CD14-positive monocyte (primary cell): ENCODE results near the gene CDH2. TPM values are rescaled to one million over a fixed set of nuclear protein-coding genes. Genes with fewer than 3 reads are reported as not detected.

Experiments used
- DNase-seq, 3 donors: peaks; one replicate each; pipeline ENCODE4 v3.0.0-alpha.2; 2011 to 2022
- H2AFZ ChIP-seq: 2 replicates; pipeline ENCODE4 v1.6.0; 2012; ENCODE audit warnings: mild to moderate bottlenecking, low read depth, low read length, inconsistent platforms; ENCODE audit not compliant: insufficient read depth, poor library complexity, severe bottlenecking
- H3K27ac ChIP-seq, 2 donors: 1 replicate in 1 of 2; 2 replicates in 1 of 2; pipeline ENCODE4 v1.5.1; 2012 to 2013; ENCODE audit warnings: low read length in 2 of 2, control low read depth in 1 of 2, inconsistent platforms in 1 of 2, low read depth in 1 of 2, mild to moderate bottlenecking in 1 of 2
- H3K27me3 ChIP-seq, 2 donors: one replicate each; pipeline versions ENCODE4 v1.6.0 to v1.6.1; 2011 to 2013; ENCODE audit warnings: low read length in 2 of 2; ENCODE audit not compliant: control insufficient read depth in 2 of 2, insufficient read depth in 2 of 2
- H3K36me3 ChIP-seq, 2 donors: replicated peaks in 1 of 2; 1 replicate in 1 of 2; 2 replicates in 1 of 2; pipeline versions ENCODE4 v1.5.1 to v1.6.1; 2012 to 2013; ENCODE audit warnings: low read length in 2 of 2, control low read depth in 1 of 2, inconsistent platforms in 1 of 2, mild to moderate bottlenecking in 1 of 2; ENCODE audit not compliant: insufficient read depth in 2 of 2, control insufficient read depth in 1 of 2
- H3K4me1 ChIP-seq, 2 donors: 1 replicate in 1 of 2; 2 replicates in 1 of 2; pipeline versions ENCODE4 v1.5.1 to v1.6.1; 2012 to 2013; ENCODE audit warnings: low read length in 2 of 2, control low read depth in 1 of 2, inconsistent platforms in 1 of 2, mild to moderate bottlenecking in 1 of 2, moderate library complexity in 1 of 2; ENCODE audit not compliant: insufficient read depth in 2 of 2, control insufficient read depth in 1 of 2
- H3K4me2 ChIP-seq: replicated peaks from 2 replicates; pipeline ENCODE3; 2012; ENCODE audit warnings: low read length, moderate library complexity, mild to moderate bottlenecking; ENCODE audit not compliant: poor library complexity, severe bottlenecking; ENCODE audit errors: extremely low read depth
- H3K4me3 ChIP-seq, 3 experiments: fragments of 200-600 bp in 1 of 3; sonication (generic) in 1 of 3; replicated peaks in 1 of 3; 1 replicate in 2 of 3; 2 replicates in 1 of 3; pipeline ENCODE4 v1.5.1; 2011 to 2013; ENCODE audit warnings: low read length in 3 of 3, mild to moderate bottlenecking in 3 of 3, control low read depth in 2 of 3, low read depth in 2 of 3, inconsistent platforms in 1 of 3, moderate library complexity in 1 of 3
- H3K79me2 ChIP-seq: 2 replicates; pipeline ENCODE4 v1.6.0; 2012; ENCODE audit warnings: mild to moderate bottlenecking, control low read depth, inconsistent platforms, low read length, moderate library complexity; ENCODE audit not compliant: insufficient read depth
- H3K9ac ChIP-seq: 2 replicates; pipeline ENCODE4 v1.6.0; 2017; ENCODE audit warnings: low read length, mild to moderate bottlenecking; ENCODE audit not compliant: insufficient read depth, poor library complexity, severe bottlenecking
- H3K9me3 ChIP-seq, 2 donors: replicated peaks in 1 of 2; 1 replicate in 1 of 2; 2 replicates in 1 of 2; pipeline versions ENCODE4 v1.5.1 to v1.6.1; 2012 to 2013; ENCODE audit warnings: low read length in 2 of 2, control low read depth in 1 of 2; ENCODE audit not compliant: control insufficient read depth in 1 of 2, insufficient read depth in 1 of 2
- H4K20me1 ChIP-seq: 2 replicates; pipeline ENCODE4 v1.6.0; 2012; ENCODE audit warnings: mild to moderate bottlenecking, low read length, control low read depth, moderate library complexity; ENCODE audit not compliant: insufficient read depth
- H3K27ac Mint-ChIP-seq, 7 donors: one replicate each; pipeline ENCODE4 v1.8.0; 2020; ENCODE audit warnings: mild to moderate bottlenecking in 7 of 7, mixed read lengths in 7 of 7, moderate library complexity in 6 of 7, inconsistent platforms in 2 of 7
- H3K27me3 Mint-ChIP-seq, 3 donors: one replicate each; pipeline ENCODE4 v1.8.0; 2021 to 2022; ENCODE audit warnings: low read depth in 3 of 3, mild to moderate bottlenecking in 3 of 3, mixed read lengths in 3 of 3, moderate library complexity in 3 of 3, inconsistent platforms in 1 of 3
- H3K36me3 Mint-ChIP-seq, 2 donors: one replicate each; pipeline ENCODE4 v1.8.0; 2020; ENCODE audit warnings: mixed read lengths in 2 of 2, inconsistent platforms in 1 of 2, mild to moderate bottlenecking in 1 of 2
- H3K4me1 Mint-ChIP-seq: one replicate; pipeline ENCODE4 v1.8.0; 2020; ENCODE audit warnings: mild to moderate bottlenecking, mixed read lengths
- H3K4me3 Mint-ChIP-seq, 2 donors: one replicate each; pipeline ENCODE4 v1.8.0; 2020; ENCODE audit warnings: mild to moderate bottlenecking in 2 of 2, mixed read lengths in 2 of 2, moderate library complexity in 1 of 2
- H3K9me3 Mint-ChIP-seq, 7 donors: one replicate each; pipeline ENCODE4 v1.8.0; 2020 to 2022; ENCODE audit warnings: mixed read lengths in 7 of 7, mild to moderate bottlenecking in 6 of 7, moderate library complexity in 6 of 7, inconsistent platforms in 2 of 7
- CTCF ChIP-seq: fragments of 200-600 bp; IDR thresholded peaks from one replicate; pipeline ENCODE4 v1.8.0; 2022; ENCODE audit warnings: antibody characterized with exemption, mild to moderate bottlenecking
- WGBS: methylation state at CpG from one replicate; pipeline ENCODE4 v1.1.5; 2013; ENCODE audit warnings: missing lambda C conversion rate; ENCODE audit not compliant: insufficient coverage; 5-methylcytosine and 5-hydroxymethylcytosine counted together
- intact Hi-C, 2 donors: fragments of 100-400 bp; cut with micrococcal nuclease; formaldehyde crosslinking; loops; one replicate each; pipeline versions ENCODE4 v1.15.0 to v1.15.1; 2023
- polyA plus RNA-seq, 3 donors: library from polyadenylated mRNA; depleted of rRNA in 1 of 3; unstranded in 2 of 3; stranded (reverse) in 1 of 3; fragments of 300-500 nt in 2 of 3; fragments of >200 nt in 1 of 3; fragmentation: Illumina TruSeq in 2 of 3; gene quantifications; 1 replicate in 2 of 3; 2 replicates in 1 of 3; pipeline ENCODE4 v1.2.3, GENCODE V29; 2012 to 2021

The CDH2 gene
- polyA plus RNA-seq, 3 donors: 0.03 to 0.32 (median 0.08) TPM

GRCh38 chr18:28030458-28030857 lies 146.5 kb downstream of the CDH2 start:
- Mint-ChIP-seq H3K27me3 (peaks cover 0 to 2% (median 0%) of the 10 kb centered on the region in 3 donors), H3K27ac (no peak overlapping the region), H3K4me3 (no peak overlapping the region), H3K4me1 (no peaks in the 10 kb centered on the region), H3K36me3 (no peaks in the 10 kb centered on the region), H3K9me3 (peaks cover 0 to 2% (median 0%) of the 10 kb centered on the region in 7 donors)
- intact Hi-C loops: no loop called here
- H3K36me3 ChIP-seq: no peaks in the 10 kb centered on the region
- no peak overlapping the region for H3K9ac ChIP-seq
- no peaks in the 10 kb centered on the region for H3K9me3 ChIP-seq
- H3K27me3 ChIP-seq: no peaks in the 10 kb centered on the region
- no peak overlapping the region for H3K27ac ChIP-seq
- WGBS: no CpG with 5 or more reads among the region's 1 CpG
- no peak overlapping the region for H3K4me2 ChIP-seq
- H3K79me2 ChIP-seq: no peaks in the 10 kb centered on the region
- no peak for TF ChIP-seq CTCF
- no peaks in the 10 kb centered on the region for H3K4me1 ChIP-seq
- H4K20me1 ChIP-seq: no peaks in the 10 kb centered on the region
- no peak for DNase-seq
- H2AFZ ChIP-seq: no peak overlapping the region
- no peak overlapping the region for H3K4me3 ChIP-seq

- H3K27me3 ChIP-seq: no peaks in the 10 kb centered on the region
- no peak for DNase-seq
- no peaks in the 10 kb centered on the region for H3K4me1 ChIP-seq
- Mint-ChIP-seq H3K36me3 (no peaks in the 10 kb centered on the region), H3K27me3 (no peaks in the 10 kb centered on the region), H3K27ac (no peak overlapping the region), H3K4me3 (no peak overlapping the region), H3K9me3 (no peaks in the 10 kb centered on the region), H3K4me1 (no peaks in the 10 kb centered on the region)
- no peak for TF ChIP-seq CTCF
- H3K9me3 ChIP-seq: no peaks in the 10 kb centered on the region
- H3K4me3 ChIP-seq: no peak overlapping the region
- H3K27ac ChIP-seq: no peak overlapping the region
- H4K20me1 ChIP-seq: no peaks in the 10 kb centered on the region
- no peak overlapping the region for H2AFZ ChIP-seq
- no peak overlapping the region for H3K9ac ChIP-seq
- intact Hi-C loops: no loop called here
- H3K4me2 ChIP-seq: no peak overlapping the region
- no peaks in the 10 kb centered on the region for H3K79me2 ChIP-seq
- H3K36me3 ChIP-seq: no peaks in the 10 kb centered on the region
- WGBS: no CpG with 5 or more reads among the region's 2 CpGs
Observed at GRCh38 chr18:28027755-28028154, 149.2 kb downstream of the CDH2 start.
